COLO668 (cell line): ENCODE measurements around the gene RBM26.
A peak's percentile ranks its signal among the peaks of the same experiment; 100 is the strongest.

Experiments used
- DNase-seq: peaks from one replicate; lab custom pipeline; 2025; ENCODE audit not compliant: unreplicated experiment; lab: John Stamatoyannopoulos, UW

The RBM26 gene

DNA sequence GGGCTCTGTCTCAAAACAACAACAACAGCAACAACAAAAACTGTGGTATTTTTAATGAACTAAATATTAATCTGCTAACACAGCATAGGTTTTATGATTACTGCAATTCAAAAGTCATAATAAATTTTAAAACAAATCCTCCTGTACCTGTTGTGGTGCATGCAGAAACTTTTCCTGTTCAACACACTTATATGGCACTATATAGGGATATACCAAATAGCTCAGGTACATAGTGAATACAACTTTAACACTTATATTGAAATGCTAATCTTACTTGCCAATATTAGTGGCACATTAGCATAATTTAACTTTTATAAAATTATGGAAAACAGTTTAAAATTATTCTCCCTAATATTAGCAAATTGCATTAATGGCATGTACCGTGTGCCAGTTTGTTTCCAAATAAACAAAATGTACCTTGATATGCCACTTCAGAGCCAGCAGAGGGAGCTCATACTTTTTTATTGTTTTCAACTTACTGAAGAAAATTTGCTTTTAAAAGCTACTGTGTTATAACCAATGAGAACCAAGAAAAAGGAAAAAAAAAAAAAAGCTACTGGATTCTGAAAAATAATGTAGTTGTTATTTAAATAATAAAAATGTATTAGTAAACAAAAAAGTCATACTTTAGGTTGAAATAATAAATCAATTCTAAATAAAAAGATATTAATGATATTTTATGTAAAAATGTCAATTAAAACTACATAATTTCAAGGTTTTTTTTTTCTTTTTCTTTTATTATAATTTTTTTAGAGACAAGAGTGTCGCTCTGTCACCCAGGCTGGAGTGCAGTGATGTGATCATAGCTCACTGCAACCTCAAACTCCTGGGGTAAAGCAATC, 18.0 kb upstream of the RBM26 start:
- no peak for DNase-seq

DNA sequence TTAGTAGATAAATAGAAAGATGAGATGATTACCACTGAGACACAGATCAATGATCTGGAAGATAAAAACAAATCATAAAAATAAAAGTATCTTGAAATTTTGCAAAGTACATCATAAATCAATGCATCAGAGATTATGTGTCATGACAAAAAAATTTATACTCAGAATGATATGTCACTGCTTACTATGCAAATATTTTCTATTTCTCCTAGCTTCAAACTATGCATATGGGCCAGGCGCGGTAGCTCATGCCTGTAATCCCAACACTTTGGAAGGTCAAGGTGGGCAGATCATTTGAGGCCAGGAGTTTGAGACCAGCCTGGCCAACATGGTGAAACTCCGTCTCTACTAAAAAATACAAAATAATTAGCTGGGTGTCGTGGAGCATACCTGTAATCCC, 17.3 kb upstream of the RBM26 start:
- DNase-seq: no peak

- no peak for DNase-seq
Measured at GRCh38 chr13:79419365-79419764, 13.3 kb upstream of the RBM26 start.

- DNase-seq: no peak
Measured at GRCh38 chr13:79417741-79418140, 11.7 kb upstream of the RBM26 start.

- no peak for DNase-seq
Measured at GRCh38 chr13:79413521-79413920, 7.5 kb upstream of the RBM26 start.

- no peak for DNase-seq
Measured at GRCh38 chr13:79409828-79410227, 3.8 kb upstream of the RBM26 start.

- no peak for DNase-seq
Measured at GRCh38 chr13:79407349-79407979, 1.4 kb upstream of the RBM26 start.

DNA sequence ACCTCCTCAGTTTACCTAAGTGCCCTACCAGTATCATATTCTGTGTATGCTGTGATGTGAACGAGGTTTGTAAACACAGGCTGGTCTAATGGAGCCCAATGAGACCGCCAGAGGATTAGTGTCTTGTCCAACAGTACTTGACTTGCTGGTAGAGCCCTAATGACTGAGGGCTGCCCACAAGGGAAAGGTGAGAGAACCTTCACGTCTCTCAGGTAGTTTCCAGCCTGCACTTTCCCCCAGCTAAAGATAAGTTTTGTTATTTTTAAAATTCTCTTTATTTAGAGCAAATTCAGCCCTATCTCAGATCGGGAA, 498 bp upstream of the RBM26 start:
- no peak for DNase-seq

- no peak for DNase-seq
Measured at GRCh38 chr13:79405501-79405830, 589 bp downstream of the RBM26 start.

DNA sequence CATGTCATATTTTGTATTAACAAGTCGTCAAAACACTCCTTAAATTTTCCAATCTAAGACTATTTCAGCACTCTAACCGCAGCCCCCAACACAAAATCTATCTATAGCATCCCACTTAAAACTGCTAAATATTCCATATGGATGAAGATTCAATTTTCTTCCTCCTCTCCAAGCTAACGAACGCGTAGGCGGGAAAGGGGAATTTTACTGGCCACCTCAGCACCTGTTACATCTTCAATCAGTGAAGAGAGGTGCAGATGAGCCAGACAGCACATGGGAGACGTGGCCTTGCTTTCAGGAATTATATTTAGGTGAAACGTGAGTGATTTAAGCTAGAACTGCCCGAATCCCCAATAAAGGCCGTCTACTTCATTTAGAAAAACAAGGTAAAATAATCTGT, 1.1 kb downstream of the RBM26 start:
- DNase-seq: peak; percentile 54

- no peak for DNase-seq
Measured at GRCh38 chr13:79404361-79404760, 1.7 kb downstream of the RBM26 start.

DNA sequence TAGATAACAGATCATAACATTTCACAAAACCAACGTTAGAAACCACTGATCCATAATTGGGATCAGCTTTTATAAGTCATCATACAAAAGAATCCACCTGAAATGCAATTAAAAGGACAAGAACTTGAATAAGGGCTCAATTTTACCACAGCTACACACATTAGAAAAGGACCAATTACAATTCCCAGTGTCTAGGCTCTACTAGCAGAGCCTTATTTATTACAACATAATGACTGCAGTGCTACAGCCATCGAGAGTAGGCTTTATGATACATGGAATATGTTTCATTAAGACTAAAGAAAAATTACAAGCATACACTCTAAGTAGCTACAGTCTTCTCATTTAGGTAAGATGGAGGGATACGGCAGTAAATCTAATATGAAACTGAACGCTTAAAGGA, 2.9 kb downstream of the RBM26 start:
- DNase-seq: no peak

GRCh38 chr13:79402679-79403078, 3.4 kb downstream of the RBM26 start:
- no peak for DNase-seq

DNA sequence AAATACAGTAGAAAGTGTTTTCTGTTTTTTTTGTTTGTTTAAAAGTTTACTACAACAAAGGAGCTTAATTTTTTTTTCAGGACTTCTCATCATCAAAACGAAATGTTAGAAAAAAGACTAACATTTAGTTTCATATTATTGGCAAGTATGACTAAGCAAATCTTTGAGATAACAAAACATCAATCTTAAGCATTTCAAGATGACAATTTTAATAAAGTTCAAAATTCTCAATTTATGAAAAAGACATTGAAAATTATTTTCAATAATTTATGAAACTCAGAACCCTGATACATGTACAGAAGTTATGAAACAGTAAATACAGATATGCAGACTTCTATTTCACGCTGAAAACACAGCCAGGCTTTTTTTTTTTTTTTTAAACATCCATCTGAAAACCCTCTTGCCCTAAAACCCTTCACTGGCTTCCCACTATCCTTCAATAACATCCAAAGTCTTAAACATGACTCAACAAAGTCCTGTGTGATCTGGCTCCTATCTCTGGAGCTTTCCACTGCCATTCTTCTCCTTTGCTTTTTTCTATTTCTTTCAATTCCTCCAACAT, 3.9 kb downstream of the RBM26 start:
- DNase-seq: no peak

DNA sequence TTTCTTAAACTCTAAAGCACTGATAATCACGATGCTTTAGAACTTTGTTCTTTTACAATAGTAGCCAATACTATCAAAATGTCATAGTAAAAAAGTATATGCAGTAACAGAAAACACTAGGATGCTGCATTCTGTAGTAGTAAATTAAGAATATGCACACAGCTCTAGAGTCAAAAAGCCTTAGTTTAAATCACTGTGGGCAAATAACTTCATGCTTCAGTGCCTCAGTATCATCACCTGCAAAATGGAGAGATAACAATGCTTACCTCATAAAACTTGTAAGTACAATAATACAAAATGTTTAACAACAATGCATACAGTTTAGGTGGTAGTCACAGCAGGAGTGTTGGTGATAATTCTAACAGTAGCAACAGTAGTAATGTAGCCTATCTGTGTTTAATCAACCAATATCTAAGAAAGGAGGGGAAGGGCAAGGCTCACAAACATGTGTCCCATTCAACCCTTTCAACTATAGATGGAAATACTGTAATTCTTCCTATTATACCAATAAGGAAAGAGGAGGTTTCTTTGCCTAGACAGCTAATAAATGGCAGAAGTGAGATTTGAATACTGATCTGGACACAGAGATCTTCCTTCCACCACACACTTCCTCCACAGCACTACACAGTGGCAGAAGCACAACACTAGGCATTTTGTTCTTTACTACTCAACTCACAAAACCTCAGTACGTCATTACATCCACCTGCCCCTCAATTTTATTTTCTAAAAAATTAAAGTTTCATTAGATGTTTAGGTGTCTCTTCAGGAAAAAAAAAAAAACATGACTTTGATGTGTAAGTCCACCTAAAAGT, 4.6 kb downstream of the RBM26 start:
- DNase-seq: no peak

DNA sequence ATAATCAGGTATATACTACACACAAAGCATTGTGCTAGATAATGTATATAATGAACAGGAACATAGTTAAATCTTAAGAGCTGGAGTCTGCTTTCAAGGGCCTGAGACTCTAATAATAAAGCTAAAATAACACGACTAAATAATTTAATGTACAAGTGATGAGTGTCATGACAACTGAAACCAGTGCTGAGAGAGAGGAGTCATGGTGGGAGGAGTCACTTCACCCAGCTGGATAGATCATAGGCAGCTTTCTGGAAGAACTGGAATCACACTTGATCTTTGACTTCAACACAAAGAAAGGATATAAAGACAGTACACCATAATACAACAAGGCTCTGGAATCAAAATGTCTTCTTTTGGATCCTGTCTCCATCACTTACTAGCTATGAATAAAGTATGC, 7.1 kb downstream of the RBM26 start:
- no peak for DNase-seq

DNA sequence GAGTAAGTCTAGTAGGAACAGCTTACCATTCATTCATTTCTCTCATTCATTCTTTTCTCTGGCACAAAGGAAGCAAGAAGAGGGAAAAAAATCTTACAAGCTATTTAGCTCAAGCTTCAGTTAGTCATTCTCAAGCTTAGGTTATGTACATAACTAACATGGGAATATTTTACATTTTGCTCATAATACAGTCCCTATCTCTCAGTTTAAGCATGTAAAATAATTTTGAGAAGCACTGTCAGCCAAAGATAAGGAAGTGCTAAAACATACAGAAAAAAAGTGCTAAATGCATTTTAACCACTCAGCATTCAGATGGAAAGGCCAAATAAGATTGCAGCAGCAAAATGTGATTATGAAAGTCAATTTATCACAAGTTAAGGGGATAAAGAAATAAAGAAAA, 7.9 kb downstream of the RBM26 start:
- no peak for DNase-seq

- no peak for DNase-seq
Measured at GRCh38 chr13:79395881-79396280, 10.2 kb downstream of the RBM26 start.

DNA sequence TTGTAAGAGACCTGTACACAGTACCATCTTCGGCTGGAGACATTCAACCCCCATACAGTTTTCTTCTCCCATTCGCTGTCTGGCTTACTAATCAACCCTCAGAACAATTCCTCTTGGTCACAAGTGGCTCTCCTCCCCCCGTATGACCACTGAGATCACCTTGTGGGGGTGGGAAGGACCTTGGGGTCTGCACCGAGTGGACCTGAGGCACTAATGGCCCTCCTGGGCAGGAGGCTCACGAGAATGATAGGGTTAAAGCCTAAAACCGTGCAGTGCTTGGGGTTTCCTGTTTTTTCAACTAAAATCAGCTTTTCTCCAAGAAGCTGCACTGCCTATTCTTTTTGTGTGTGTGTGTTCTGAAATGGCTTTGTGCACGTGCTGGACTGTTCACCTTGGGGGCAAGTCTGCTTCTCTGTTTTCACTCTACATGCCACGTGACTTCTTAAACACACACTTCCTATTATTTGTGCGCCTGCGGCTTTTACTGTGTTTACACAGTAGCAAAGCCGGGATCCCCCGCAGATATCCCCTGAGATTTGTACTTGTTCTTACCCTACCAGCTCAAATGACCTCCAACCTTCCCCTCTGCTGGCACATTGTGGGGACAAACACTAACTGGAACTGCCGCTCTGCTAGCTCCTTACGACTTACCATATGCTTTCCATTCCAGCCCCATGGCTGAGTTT, 12.3 kb downstream of the RBM26 start:
- DNase-seq: peak; percentile 92

DNA sequence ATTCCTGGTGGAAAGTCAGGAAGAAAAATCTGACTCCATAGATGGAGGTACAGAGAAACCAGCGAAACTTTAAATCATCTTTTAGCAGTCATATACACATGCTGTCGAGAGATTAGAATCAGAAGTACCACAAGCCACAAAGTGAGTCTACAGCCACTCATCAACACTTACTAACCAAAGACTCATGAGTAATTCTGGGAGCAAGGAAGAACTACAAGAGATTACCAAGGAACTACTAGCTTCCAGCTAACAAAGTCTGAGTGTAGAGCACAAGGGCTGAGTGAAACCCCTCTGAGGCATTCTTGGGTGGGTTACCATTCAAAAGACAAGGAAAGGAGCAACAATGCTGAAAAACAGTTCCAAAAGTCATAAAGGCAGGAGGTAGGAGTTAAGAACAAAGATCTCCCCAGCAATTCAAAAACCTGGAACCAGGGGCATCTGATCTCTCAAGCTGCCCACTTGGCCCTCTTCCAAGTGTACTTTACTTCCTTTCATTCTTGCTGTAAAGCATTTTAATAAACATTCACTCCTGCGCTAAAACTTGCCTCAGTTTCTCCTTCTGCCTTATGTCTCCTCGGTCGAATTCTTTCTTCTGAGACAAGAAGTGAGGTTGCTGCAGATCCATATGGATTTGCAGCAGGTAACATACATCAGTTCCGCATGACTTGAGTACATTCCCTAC, 13.0 kb downstream of the RBM26 start:
- no peak for DNase-seq

DNA sequence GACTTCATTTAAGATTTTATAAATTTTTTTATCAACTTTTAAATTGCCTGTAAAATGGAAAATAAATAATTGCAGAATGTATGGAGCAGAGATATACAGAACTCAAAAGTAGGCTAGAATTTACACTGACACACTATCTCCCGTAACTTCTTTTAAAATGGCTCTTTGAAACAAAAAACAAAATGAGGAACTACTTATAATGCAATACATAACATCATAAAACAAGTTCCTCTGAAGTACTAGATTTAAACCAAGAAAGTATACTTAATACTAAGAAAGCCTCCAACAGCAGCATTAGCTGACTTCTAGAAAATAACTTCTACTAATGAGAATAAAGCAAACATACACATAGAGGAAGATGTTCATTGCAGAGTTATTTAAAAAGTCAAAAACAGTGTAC, 17.0 kb downstream of the RBM26 start:
- no peak for DNase-seq
